Raji (cell line): Measurements from ENCODE around the gene BRD3OS.

Source experiments
- POLR2A ChIP-seq: IDR thresholded peaks from 2 replicates; pipeline ENCODE4 v1.6.1; 2011; ENCODE audit warnings: low read depth, low read length, control low read depth; ENCODE audit not compliant: insufficient read depth

The BRD3OS gene

GRCh38 chr9:133995012-133995896 is 30.0 kb upstream of the BRD3OS start:
- TF ChIP-seq POLR2A: no peak

GRCh38 chr9:133996531-133997520 is 28.5 kb upstream of the BRD3OS start:
- TF ChIP-seq POLR2A: no peak

GRCh38 chr9:133997584-133997983 is 27.7 kb upstream of the BRD3OS start:
- TF ChIP-seq POLR2A: no peak

GRCh38 chr9:133998915-133999595 is 26.2 kb upstream of the BRD3OS start:
- TF ChIP-seq POLR2A: no peak

GRCh38 chr9:133999851-134000265 is 25.4 kb upstream of the BRD3OS start:
- no peak for TF ChIP-seq POLR2A

GRCh38 chr9:134002796-134003195 is 22.5 kb upstream of the BRD3OS start:
- TF ChIP-seq POLR2A: no peak

GRCh38 chr9:134003237-134003636 is 22.0 kb upstream of the BRD3OS start:
- TF ChIP-seq POLR2A: no peak

GRCh38 chr9:134004131-134004873 is 21.0 kb upstream of the BRD3OS start:
- TF ChIP-seq POLR2A: no peak

GRCh38 chr9:134004881-134005280 is 20.4 kb upstream of the BRD3OS start:
- no peak for TF ChIP-seq POLR2A

- no peak for TF ChIP-seq POLR2A
Observed at GRCh38 chr9:134005381-134005780, 19.9 kb upstream of the BRD3OS start.

GRCh38 chr9:134007150-134007549 is 18.1 kb upstream of the BRD3OS start:
- TF ChIP-seq POLR2A: no peak

- TF ChIP-seq POLR2A: no peak
Observed at GRCh38 chr9:134007571-134007970, 17.7 kb upstream of the BRD3OS start.

GRCh38 chr9:134010310-134011173 is 14.7 kb upstream of the BRD3OS start:
- TF ChIP-seq POLR2A: no peak
